ENCODE results near the gene GSE1. TPM values are rescaled to one million over a fixed set of nuclear protein-coding genes. Genes with fewer than 3 reads are reported as not detected.

GSE1 gene
- 19.4 to 22.1 TPM (median 21.7 TPM) in 5 replicates for total RNA-seq (2022; extraction: Qiagen RNA extraction)

DNA sequence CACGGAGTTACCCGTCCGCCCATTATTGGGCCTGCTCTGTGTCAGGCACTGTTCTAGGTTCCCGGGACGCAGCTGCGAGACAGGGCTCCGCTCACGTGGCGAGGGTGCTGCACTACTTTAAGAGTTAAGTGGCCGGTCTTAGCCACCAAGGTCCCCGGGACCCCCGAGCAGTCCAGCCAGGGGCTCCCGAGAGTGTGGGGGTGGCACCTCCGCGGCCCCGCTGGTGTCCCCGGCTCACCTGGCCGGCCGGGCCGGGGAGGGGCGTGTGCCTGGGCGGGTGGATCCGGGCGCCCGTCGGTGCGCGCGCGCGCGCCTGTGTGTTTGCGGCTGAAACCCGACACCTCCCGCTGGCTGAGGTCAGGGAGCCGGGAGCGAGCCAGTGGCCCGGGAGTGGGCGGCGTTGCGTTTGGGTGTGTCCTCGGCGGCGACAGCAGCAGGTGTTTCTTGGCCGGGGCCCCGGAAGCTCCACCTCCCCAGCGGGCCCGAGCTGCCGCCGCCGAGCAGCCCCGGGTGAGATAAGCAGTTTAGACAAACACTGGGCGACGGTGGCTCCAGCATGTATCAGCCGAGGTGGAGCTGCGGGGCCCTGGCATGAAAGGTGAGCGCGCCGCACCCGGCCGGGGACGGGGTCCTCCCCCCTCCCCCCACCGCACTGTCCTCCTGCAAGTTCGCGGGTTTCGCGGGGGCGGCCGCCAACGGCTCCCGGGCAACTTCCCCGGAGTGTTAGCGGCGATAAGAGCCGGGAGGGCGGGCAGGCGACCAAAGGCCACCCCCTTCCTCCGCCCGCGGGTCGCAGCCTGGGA lies at the start of gene GSE1:
Gene GSE1 (plus strand): TSS at position 522 of the 803 bp plus-strand sequence. CDS start 70 bp downstream, at position 592.

GRCh38 chr16:85688586-85689284 lies 75.6 kb downstream of the GSE1 start, which contains the start of gene GINS2:
GINS2 (minus strand) TSS chr16:85688954; CDS start chr16:85688898, 56 bp downstream.

Other genes with a start within 250 kb of the GSE1 start
- gene GINS2, start 75.6 kb downstream of the GSE1 start, total RNA-seq (2022; extraction: Qiagen RNA extraction): 28.6 to 33.5 TPM (median 30.3 TPM) in 5 replicates
- gene C16orf74, start 137.8 kb downstream of the GSE1 start, total RNA-seq (2022; extraction: Qiagen RNA extraction): 11.3 to 17.5 TPM (median 15.4 TPM) in 5 replicates
- gene EMC8, start 186.2 kb downstream of the GSE1 start, total RNA-seq (2022; extraction: Qiagen RNA extraction): 53.6 to 77.8 TPM (median 67.4 TPM) in 5 replicates
- gene COX4I1, start 186.4 kb downstream of the GSE1 start, total RNA-seq (2022; extraction: Qiagen RNA extraction): 723 to 837 TPM (median 797 TPM) in 5 replicates

Data from A549 treated with Hydrocortisone at 1 μM for 4 hours (cell line).